AG08395 (cell line): ENCODE results near the gene KCNA10.

Experiments
- DNase-seq: peaks from one replicate; pipeline ENCODE4 v3.0.0; 2012; ENCODE audit warnings: mixed read lengths, low spot score

The KCNA10 gene

GRCh38 chr1:110477445-110477957 is 41.5 kb downstream of the KCNA10 start:
- peak; percentile 30 for DNase-seq

- peak; percentile 69 for DNase-seq
These were observed 41.9 kb downstream of the KCNA10 start for GRCh38 chr1:110477041-110477440.

GRCh38 chr1:110476028-110476765 is 42.8 kb downstream of the KCNA10 start:
- DNase-seq: no peak

- DNase-seq: no peak
These were observed 43.5 kb downstream of the KCNA10 start for GRCh38 chr1:110475362-110476027.

GRCh38 chr1:110474444-110474843 is 44.5 kb downstream of the KCNA10 start:
- no peak for DNase-seq

GRCh38 chr1:110472546-110472945 is 46.4 kb downstream of the KCNA10 start:
- DNase-seq: no peak

- no peak for DNase-seq
These were observed 47.8 kb downstream of the KCNA10 start for GRCh38 chr1:110471131-110471530.
